Fibroblast of skin of left quadriceps (primary cell): ENCODE results near the gene RNFT2.
"Not testable (repeated sequence)": the region's sequence is repeated elsewhere in the genome, so short reads cannot be mapped to it uniquely, and the experiment has no call there.

Experiments
- DNase-seq, 2 experiments: peaks; one replicate each; pipeline ENCODE4 v3.0.0-alpha.2; 2013; ENCODE audit warnings: low read depth in 2 of 2

RNFT2 gene

DNA sequence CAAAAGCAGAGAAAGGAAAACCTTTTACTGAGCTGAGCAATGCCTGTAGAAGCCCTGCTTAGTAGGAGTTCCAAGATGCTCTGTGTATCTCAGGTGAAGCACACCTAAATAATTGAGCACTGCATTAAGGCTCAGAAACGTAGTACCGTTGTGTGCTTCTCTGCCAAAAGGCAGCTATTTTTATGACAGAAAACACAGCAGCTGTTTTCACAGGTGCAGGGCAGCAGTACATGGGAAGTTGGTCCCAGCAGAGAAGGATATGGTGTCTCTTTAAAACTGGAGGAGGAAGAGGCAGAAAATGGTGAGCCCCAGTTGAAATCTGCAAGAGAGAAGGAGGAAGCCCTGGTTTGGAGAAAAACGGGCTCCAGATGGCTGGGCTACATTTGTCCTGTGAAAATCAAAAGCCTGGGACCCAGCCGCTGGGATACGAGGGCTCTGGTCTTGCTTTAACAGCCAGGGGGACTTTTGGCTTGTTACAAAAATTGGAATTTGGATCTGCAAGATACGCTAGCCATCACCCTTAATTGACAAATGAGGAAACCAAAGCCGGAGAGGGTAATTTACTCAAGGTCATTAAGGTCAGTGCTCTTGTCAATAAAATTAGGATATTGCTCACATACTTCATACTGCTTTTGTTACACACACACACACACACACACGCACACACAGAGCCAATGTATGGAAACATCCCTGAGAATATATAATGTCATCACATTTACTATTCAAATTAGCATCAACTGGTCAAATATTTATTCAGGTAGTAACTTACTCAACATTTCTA lies 27.6 kb upstream of the RNFT2 start:
- no peak for DNase-seq

GRCh38 chr12:116712458-116713303 lies 25.4 kb upstream of the RNFT2 start:
- no peak for DNase-seq

DNA sequence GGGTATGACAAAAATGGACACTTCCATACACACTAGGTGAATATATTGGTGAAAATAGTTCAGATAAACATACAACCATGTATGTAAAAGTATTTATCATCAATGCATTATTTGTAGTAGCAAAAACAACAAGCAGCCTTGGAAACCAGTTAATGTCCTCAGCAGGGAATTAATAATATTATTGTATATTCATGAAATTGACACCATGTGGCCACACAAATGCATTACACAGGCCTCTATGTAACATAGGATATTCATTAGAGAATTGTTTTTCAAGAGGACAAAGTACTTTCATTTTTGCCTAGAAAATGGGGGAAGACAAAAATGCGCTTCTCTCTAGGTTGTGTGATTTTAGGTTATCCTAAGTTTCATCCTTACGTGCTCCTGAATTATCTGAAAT lies 24.6 kb upstream of the RNFT2 start:
- DNase-seq = no peak

DNA sequence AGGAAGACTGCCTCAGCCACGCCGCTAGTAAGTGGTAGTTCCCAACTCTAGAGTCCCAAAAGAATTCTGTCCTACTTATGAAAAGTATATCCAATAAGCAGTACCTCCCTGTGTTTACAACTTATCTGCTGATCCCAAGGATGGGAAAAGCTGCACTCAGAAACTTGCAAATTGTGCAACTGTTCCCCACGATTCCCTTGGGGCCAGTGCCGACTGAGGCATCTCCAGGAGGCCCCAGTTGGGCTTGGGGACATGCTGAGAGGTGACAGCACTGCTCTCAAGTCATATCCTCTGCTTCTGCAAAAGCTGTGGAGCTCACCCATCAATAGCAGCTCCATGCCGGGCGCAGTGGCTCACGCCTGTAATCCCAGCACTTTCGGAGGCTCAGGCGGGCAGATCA lies 23.9 kb upstream of the RNFT2 start:
- no peak for DNase-seq

DNA sequence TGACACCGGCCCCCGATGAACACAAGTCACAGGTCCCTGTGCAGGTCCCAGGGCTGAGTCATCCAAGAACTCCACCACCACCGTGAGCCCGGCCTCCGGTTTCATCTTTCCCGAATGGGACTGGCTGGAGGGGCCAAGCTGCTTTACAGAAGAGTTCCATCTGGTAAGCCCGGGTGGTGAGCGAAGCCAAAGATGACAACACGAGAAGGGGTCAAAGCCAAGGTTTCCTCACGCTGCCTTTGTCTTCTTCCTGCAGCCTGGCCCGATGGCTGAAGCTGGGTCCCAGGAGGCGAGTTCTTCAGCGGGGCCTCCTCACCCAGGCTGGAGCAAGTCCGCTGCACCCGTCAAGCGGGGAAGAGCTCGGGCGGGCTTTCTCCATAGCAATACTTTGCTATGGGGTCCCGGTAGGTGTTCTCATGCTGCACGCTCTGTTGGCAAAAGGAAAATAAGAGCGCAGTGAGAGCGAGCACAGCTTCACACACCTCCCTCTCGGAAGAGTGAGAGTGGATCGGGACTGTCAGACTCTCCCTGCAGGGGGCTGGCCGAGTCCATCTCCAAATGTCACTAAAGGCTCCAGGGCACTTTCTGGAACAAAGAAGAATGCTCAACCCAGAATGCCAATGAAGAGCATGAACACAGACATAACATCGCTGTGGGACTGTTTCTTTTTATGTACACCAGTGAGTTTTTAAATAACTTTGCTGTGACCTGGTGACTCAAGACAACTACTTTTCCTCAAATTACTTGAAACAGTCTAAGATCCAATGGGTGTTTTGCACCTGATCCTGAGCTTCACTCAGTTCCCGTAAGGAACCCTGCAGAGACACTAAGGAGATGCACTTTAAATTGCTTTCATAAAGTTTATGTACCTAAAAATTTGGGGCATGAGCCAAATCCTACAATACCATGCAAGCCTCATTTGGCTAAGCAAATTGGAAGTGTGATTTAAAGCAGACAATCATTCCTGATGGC lies 20.4 kb upstream of the RNFT2 start:
- DNase-seq = no peak

- DNase-seq = no peak
Measured at GRCh38 chr12:116718655-116719454, 19.3 kb upstream of the RNFT2 start.

DNA sequence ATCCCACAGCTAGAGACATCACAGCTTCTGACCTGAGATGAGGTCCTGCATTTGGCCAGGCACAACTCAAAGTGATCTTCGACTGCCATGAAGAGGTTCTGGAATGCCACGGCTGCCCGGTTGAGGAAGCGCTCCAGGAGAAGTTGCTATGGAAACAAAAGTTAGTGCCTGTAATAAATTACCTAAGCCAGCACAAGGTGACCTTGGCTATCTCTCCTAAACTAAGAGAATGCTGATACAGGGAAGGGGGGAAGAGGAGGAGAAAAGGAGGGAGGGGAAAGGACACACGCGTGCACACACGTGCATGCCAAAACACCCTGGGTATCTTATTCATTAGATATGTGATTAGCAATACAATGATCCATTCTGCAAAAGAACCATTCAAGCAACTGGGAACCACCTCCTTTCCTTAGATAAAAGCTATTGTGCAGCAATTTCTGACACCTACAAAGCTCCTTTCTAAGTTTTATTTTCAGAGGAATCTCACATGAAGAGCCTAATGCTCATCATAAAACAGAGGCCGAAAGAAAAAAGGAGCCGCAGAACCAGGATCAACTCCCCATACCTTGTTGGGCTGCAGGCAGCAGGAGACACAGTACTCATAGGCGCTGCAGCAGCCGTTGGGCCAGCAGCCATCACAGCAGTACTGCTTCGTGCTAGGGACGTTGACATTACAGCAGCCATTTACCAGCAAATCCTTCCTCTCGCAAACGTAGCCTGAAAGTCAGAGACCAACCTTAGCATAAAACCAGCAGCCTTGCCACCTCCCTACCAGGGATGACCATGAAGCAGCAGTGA lies 18.2 kb upstream of the RNFT2 start:
- DNase-seq = no peak

- DNase-seq = no peak
Measured at GRCh38 chr12:116722245-116722644, 15.9 kb upstream of the RNFT2 start.

DNA sequence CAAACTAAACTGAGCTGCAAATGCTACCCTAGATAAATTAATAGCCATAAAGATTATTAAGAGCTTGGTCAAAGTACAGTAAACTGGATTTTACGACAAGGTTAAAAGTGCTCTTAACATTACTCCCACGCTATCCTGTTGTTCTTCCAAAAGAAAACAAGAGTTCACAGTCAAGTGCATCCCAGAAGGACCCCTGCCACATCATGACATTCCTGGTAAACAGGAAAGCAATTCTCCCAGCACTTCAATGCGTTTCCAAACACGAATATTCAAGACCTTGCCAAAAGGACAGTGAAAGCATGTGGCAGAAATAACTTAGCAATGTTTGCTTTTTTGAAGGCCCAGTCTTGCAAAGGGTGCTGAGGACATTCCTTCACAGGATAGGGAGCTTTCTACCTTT lies 11.4 kb upstream of the RNFT2 start:
- DNase-seq = no peak

DNA sequence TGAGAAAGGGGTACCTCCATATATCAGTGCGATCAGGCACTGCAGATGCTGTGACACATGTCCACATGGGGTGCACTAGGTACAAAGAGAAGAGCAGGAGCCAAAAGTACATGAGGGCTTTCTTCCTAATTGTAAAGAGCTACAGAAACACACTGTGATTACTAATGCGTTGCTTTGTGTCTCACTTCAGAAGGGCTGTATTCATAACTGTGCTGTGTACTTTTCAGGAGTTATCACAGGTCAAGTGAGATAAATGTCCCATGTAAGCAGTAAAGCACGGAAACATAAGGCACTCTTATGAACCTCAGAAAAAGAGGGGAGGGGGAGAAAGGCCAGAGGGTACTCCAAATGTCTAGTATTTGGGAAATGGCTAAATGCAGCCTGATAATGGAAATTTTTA lies 10.9 kb upstream of the RNFT2 start:
- no peak for DNase-seq

GRCh38 chr12:116727891-116728290 lies 10.2 kb upstream of the RNFT2 start:
- no peak for DNase-seq

GRCh38 chr12:116731801-116732200 lies 6.3 kb upstream of the RNFT2 start:
- DNase-seq = no peak

GRCh38 chr12:116734156-116734768 lies 3.9 kb upstream of the RNFT2 start:
- DNase-seq = no peak

GRCh38 chr12:116735084-116735483 lies 3.0 kb upstream of the RNFT2 start:
- DNase-seq = no peak

GRCh38 chr12:116735951-116736599 lies 2.0 kb upstream of the RNFT2 start:
- DNase-seq = no peak

GRCh38 chr12:116736962-116737773 lies 947 bp upstream of the RNFT2 start:
- no peak for DNase-seq

GRCh38 chr12:116739381-116739887 lies 1.3 kb downstream of the RNFT2 start:
- no peak for DNase-seq

DNA sequence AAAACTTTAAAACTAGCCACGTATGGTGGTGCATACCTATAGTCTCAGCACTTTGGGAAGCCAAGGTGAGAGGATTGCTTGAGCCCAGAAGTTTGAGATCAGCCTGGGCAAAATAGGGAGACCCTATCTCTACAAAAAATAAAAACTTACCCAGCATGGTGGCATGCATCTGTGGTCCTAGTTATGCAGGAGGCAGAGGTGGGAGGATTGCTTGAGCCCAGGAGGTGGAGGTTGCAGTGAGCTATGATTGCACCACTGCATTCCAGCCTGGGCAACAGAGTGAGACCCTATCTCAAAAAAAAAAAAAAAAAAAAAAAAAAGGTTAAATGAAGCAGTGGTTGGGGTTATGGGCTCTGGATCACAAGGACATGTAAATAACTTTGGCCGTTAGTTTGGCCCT lies 4.7 kb downstream of the RNFT2 start:
- DNase-seq = not testable (repeated sequence)
